K562 (cell line): ENCODE data around the gene SIDT2. TPM values are rescaled to one million over a fixed set of nuclear protein-coding genes. Genes with fewer than 3 reads are reported as not detected.
"Not testable (repeated sequence)": the region's sequence is repeated elsewhere in the genome, so short reads cannot be mapped to it uniquely, and the experiment has no call there.

Experiments
- ATAC-seq: fragments of 200-7000 bp; cut with Tn5 transposase; 3 replicates; pipeline ENCODE4 v1.9.1; 2020; ENCODE audit warnings: moderate library complexity
- BruUV-seq: library from RNA; stranded (reverse); fragments of 400-500 nt; replicated peaks from 2 replicates; lab custom pipeline; 2021; lab: Mats Ljungman, UMichigan
- CTCF ChIA-PET: fragments of 300-600 bp; formaldehyde crosslinking; extraction: SDS; loops from one replicate; lab custom pipeline; 2021; ENCODE audit warnings: low intra/inter-chr PET ratio; lab: Yijun Ruan, JAX
- POLR2A ChIA-PET: fragments of 300-600, 350-650 bp; sonication (Branson Sonifier 250); formaldehyde crosslinking; extraction: SDS; loops from one replicate; lab custom pipeline; 2021; ENCODE audit warnings: antibody characterized with exemption, inconsistent platforms; lab: Yijun Ruan, JAX
- DNase-seq, 4 experiments: peaks; one replicate each; pipeline versions ENCODE4 v3.0.0 to v3.0.0-alpha.2; 2011 to 2018; ENCODE audit warnings: low spot score in 3 of 4, mixed read lengths in 3 of 4; ENCODE audit errors: extremely low read depth in 1 of 4
- FAIRE-seq: peaks from 2 replicates; lab custom pipeline; 2011; peaks lifted over from hg19 to GRCh38; lab: Jason Lieb, UNC
- H2AFZ ChIP-seq: 2 replicates; pipeline ENCODE4 v1.6.0; 2011; ENCODE audit warnings: low read depth, low read length, control low read depth, inconsistent platforms
- H3K27ac ChIP-seq: fragments of 200-600 bp; 3 replicates; pipeline ENCODE4 v1.8.0; 2011; ENCODE audit warnings: low read depth, mild to moderate bottlenecking, control low read depth, inconsistent platforms, low read length, moderate library complexity, mixed read lengths; ENCODE audit errors: extremely low read depth
- H3K27me3 ChIP-seq, 2 experiments: fragments of 300-600 bp in 1 of 2; 2 replicates in 1 of 2; 3 replicates in 1 of 2; pipeline versions ENCODE4 v1.6.0 to v1.8.0; 2011; ENCODE audit warnings: inconsistent platforms in 2 of 2, low read length in 2 of 2, mild to moderate bottlenecking in 1 of 2, mixed read lengths in 1 of 2, moderate library complexity in 1 of 2; ENCODE audit not compliant: control insufficient read depth in 2 of 2, insufficient read depth in 2 of 2
- H3K36me3 ChIP-seq: fragments of 300-600 bp; 3 replicates; pipeline ENCODE4 v1.8.0; 2011; ENCODE audit warnings: mild to moderate bottlenecking, low read length, inconsistent platforms; ENCODE audit not compliant: control insufficient read depth, insufficient read depth
- H3K4me1 ChIP-seq, 2 experiments: fragments of 200-600 bp in 1 of 2; replicated peaks in 1 of 2; 2 replicates in 1 of 2; 3 replicates in 1 of 2; pipeline versions ENCODE4 v1.5.1 to v1.8.0; 2011; ENCODE audit warnings: inconsistent platforms in 2 of 2, low read length in 2 of 2, mild to moderate bottlenecking in 1 of 2, mixed read lengths in 1 of 2, moderate library complexity in 1 of 2; ENCODE audit not compliant: control insufficient read depth in 2 of 2, insufficient read depth in 2 of 2
- H3K4me2 ChIP-seq: 2 replicates; pipeline ENCODE4 v1.6.1; 2011; ENCODE audit warnings: low read length, control low read depth, inconsistent platforms, mixed read lengths; ENCODE audit not compliant: insufficient read depth
- H3K4me3 ChIP-seq: fragments of 200-600 bp; sonication (generic), shearing (Covaris generic); 2 replicates; pipeline ENCODE4 v1.5.1; 2016; ENCODE audit warnings: control low read depth, inconsistent platforms
- H3K79me2 ChIP-seq: fragments of 200-600 bp; 3 replicates; pipeline ENCODE4 v1.8.0; 2011; ENCODE audit warnings: low read length, inconsistent platforms; ENCODE audit not compliant: control insufficient read depth, insufficient read depth
- H3K9ac ChIP-seq, 2 experiments: 2 replicates each; pipeline versions ENCODE4 v1.6.0 to v1.6.1; 2011; ENCODE audit warnings: low read depth in 2 of 2, low read length in 2 of 2, control low read depth in 1 of 2, inconsistent platforms in 1 of 2, mild to moderate bottlenecking in 1 of 2, mixed read lengths in 1 of 2; ENCODE audit not compliant: insufficient read depth in 1 of 2
- H3K9me1 ChIP-seq: one replicate; pipeline ENCODE4 v1.6.0; 2011; ENCODE audit warnings: inconsistent platforms, mild to moderate bottlenecking, low read length, moderate library complexity; ENCODE audit not compliant: control insufficient read depth, insufficient read depth
- H3K9me3 ChIP-seq: replicated peaks from 2 replicates; pipeline ENCODE4 v1.5.1; 2011; ENCODE audit warnings: low read depth, low read length, inconsistent platforms; ENCODE audit not compliant: control insufficient read depth, insufficient read depth
- H4K20me1 ChIP-seq: replicated peaks from 2 replicates; pipeline ENCODE4 v1.6.1; 2011; ENCODE audit warnings: low read length, inconsistent platforms, mixed read lengths; ENCODE audit not compliant: control insufficient read depth, insufficient read depth
- XRCC3 ChIP-seq: fragments of 450-650 bp; IDR thresholded peaks from 2 replicates; pipeline ENCODE4 v1.6.1; 2017; ENCODE audit warnings: mild to moderate bottlenecking, moderate library complexity
- WGBS: fragments of 100-300 bp; shearing (Covaris generic); methylation state at CpG from one replicate; pipeline ENCODE4 v1.1.6; 2016; ENCODE audit warnings: low coverage, mixed read lengths; ENCODE audit not compliant: insufficient coverage; ENCODE audit errors: missing lambda C conversion rate; 5-methylcytosine and 5-hydroxymethylcytosine counted together
- in situ Hi-C: fragments of 300-500 bp; cut with MboI; formaldehyde crosslinking; loops from 4 replicates; pipeline ENCODE4 v1.15.0; 2018; ENCODE audit warnings: inconsistent platforms, mixed read lengths
- intact Hi-C: fragments of 100-400 bp; cut with micrococcal nuclease; formaldehyde crosslinking; loops from 2 replicates; pipeline ENCODE4 v1.14.2; 2022
- polyA plus RNA-seq, 8 experiments: library from polyadenylated mRNA; depleted of rRNA in 4 of 8; stranded (reverse) in 5 of 8; unstranded in 3 of 8; fragments of >200 nt; fragmentation: Nextera tagmentation in 2 of 8; fragmentation: Illumina TruSeq in 1 of 8; extraction: Ambion mirVana in 2 of 8; extraction: Trizol in 1 of 8; gene quantifications; 2 replicates each; pipeline versions ENCODE4 v1.2.1 to v1.2.3, GENCODE V29; 2011 to 2014; ENCODE audit warnings: inconsistent platforms in 1 of 8, missing spikeins in 1 of 8
- total RNA-seq, 7 experiments: library from RNA; depleted of rRNA in 6 of 7; stranded (reverse); fragments of >200 nt in 6 of 7; fragmentation: Illumina TruSeq in 2 of 7; extraction: Trizol in 2 of 7; gene quantifications; 2 replicates each; pipeline versions ENCODE4 v1.2.1 to v1.2.3, GENCODE V29; 2011 to 2021; ENCODE audit warnings: low replicate concordance in 1 of 7
- TF ChIP-seq, protein P1 (sequence below), 3 experiments: IDR thresholded peaks in 2 of 3; conservative IDR thresholded peaks in 1 of 3; 2 replicates each; pipeline ENCODE4 v1.5.1; 2011 to 2012; ENCODE audit warnings: low read length in 3 of 3, mild to moderate bottlenecking in 3 of 3, control low read depth in 2 of 3, improper control_type of control experiment in 1 of 3, inconsistent platforms in 1 of 3, low read depth in 1 of 3, mixed read lengths in 1 of 3, moderate library complexity in 1 of 3; ENCODE audit not compliant: insufficient read depth in 2 of 3

SIDT2 gene
- total and polyA plus RNA-seq, 9 of the 15 experiments (the other 6 are each of a cell fraction or from before 2014, with no cell fraction given), result 2.4 to 20.2 (median 6.5) TPM

DNA sequence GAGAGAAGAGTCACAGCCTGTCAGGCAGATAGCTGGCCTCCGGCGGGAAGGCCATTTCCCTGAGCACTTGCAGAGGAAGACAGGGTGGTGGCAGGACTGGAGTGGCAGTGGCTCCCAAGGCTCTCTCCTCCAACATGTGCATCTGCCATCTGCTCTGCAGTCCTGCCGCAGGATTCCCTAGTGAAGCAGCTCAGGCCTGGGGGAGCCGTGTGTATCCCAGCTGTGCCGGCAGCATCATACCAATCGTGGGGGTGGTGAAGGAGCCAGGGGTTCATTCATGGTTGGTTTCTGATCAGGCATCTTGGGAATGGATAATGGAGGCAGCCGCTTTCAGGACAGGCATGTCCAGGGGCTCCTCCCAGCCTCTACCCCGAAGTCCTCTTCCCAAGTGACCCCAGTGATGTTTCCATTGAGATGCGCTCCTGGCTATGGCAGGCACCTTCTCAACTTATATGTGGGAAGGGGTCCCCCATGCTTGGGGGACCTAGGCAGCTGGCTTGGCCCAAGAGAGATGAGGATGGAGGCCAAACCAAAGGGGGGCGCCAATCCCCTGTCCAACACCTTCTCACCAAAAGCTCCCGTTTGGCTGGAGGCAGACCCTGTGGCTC is 26.8 kb downstream of the SIDT2 start:
- no peaks in the 10 kb centered on the region for H3K9me1 ChIP-seq
- ChIA-PET POLR2A (interaction anchor here (1.1 to 1.2 kb wide), 2 partner anchors 13 to 19 kb away, joined by 3 read pairs; no protein-coding TSS in a partner anchor), CTCF (interaction anchor here (0.9 kb wide), 1 partner anchor 25 kb away, joined by 5 read pairs; no protein-coding TSS in a partner anchor)
- no TSS peak for BruUV-seq
- intact Hi-C loops (no loop called here), in situ Hi-C loops (loop anchor here (5.0 kb wide), 1 partner anchor 68 kb away; no protein-coding TSS in a partner anchor)
- no peak overlapping the region for H3K4me2 ChIP-seq
- WGBS, result 85% methylated on average over 8 of the region's 11 CpGs
- H4K20me1 ChIP-seq, result no peaks in the 10 kb centered on the region
- no peaks in the 10 kb centered on the region for H3K9me3 ChIP-seq
- TF ChIP-seq, protein P1, sequence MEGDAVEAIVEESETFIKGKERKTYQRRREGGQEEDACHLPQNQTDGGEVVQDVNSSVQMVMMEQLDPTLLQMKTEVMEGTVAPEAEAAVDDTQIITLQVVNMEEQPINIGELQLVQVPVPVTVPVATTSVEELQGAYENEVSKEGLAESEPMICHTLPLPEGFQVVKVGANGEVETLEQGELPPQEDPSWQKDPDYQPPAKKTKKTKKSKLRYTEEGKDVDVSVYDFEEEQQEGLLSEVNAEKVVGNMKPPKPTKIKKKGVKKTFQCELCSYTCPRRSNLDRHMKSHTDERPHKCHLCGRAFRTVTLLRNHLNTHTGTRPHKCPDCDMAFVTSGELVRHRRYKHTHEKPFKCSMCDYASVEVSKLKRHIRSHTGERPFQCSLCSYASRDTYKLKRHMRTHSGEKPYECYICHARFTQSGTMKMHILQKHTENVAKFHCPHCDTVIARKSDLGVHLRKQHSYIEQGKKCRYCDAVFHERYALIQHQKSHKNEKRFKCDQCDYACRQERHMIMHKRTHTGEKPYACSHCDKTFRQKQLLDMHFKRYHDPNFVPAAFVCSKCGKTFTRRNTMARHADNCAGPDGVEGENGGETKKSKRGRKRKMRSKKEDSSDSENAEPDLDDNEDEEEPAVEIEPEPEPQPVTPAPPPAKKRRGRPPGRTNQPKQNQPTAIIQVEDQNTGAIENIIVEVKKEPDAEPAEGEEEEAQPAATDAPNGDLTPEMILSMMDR (IDR thresholded peaks at IDR 0.05 in 2 of 3, conservative IDR thresholded peaks at IDR 0.05 in 1 of 3; ENCODE audit: insufficient read depth in 2 of 3, low read depth in 1 of 3, low read length in 3 of 3), result peak in 1 of 3 experiments; percentile 18; a peak in 1 of 6 replicates
- TF ChIP-seq XRCC3, result no peak
- H3K36me3 ChIP-seq, result peaks cover 10% of the 10 kb centered on the region; the same call in 1 of the 3 replicates
- no peak for DNase-seq
- FAIRE-seq, result peak; percentile 86
- H3K4me1 ChIP-seq, result peaks cover 0 to 8% of the 10 kb centered on the region in 2 experiments; a peak in 3 of 5 replicates
- H3K4me3 ChIP-seq, result no peak overlapping the region
- no peaks in the 10 kb centered on the region for H3K79me2 ChIP-seq
- no peak overlapping the region for H2AFZ ChIP-seq
- H3K27ac ChIP-seq, result no peak overlapping the region
- H3K9ac ChIP-seq, result no peak overlapping the region
- H3K27me3 ChIP-seq, result no peaks in the 10 kb centered on the region
- ATAC-seq, result peak; percentile 57

DNA sequence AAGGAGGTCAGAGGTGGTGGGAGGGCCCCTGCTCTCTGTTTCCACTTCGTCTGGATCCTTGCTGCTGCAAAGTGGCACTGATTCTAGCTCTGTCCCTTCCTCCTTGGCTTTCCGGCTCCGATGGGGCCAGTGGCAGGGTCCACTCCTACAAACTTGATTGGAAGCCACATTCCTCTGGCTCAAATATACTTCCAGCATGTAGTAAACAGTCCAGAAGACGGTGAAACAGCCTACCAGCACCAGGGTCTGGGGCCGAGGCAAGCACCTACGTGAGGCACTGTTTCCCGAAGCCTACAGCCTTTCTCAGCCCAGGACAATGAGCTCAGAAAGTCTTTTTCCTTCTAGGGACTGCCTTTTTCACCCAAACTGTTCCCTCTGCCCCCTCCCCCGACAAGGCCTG is 27.6 kb downstream of the SIDT2 start:
- FAIRE-seq, BruUV-seq, ATAC-seq: not testable (repeated sequence)

DNA sequence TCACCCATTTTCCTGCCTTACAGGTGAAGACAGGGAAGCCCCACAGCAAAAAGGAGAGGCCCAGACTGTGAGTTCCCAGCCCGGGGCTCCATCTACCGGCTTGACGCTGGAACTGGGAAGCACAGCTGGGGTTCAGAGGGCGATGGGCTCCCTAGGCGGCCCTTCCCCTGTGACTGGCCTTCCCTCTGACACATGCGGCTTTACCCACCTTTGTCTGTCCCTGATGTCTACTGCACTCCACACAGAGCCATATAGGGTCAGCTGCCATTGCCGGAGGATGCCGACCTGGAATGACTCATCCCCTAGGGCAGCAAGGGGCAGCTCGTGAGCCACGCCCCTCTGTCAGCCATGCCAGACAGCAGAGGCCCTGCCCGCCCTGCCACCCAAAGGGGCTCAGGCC is 28.3 kb downstream of the SIDT2 start:
- in situ Hi-C loops, result loop anchor here (5.0 kb wide), 1 partner anchor 70 kb away; no protein-coding TSS in a partner anchor
- DNase-seq, ATAC-seq, intact Hi-C loops, H3K79me2 ChIP-seq, FAIRE-seq, CTCF ChIA-PET, H3K9me3 ChIP-seq, H3K9ac ChIP-seq, H3K27me3 ChIP-seq, H3K27ac ChIP-seq, H2AFZ ChIP-seq, H3K36me3 ChIP-seq, H3K9me1 ChIP-seq, H3K4me2 ChIP-seq, H3K4me3 ChIP-seq, H3K4me1 ChIP-seq, BruUV-seq, H4K20me1 ChIP-seq: not testable (repeated sequence)
- POLR2A ChIA-PET, result interaction anchor here (1.2 kb wide), 1 partner anchor 18 kb away, joined by 3 read pairs; no protein-coding TSS in a partner anchor
- WGBS, result 72% methylated on average over 3 of the region's 11 CpGs

More for the DNA sequence above, 27.6 kb downstream of the SIDT2 start:
- 93% methylated on average over 4 of the region's 8 CpGs for WGBS
- H3K27ac ChIP-seq, H3K27me3 ChIP-seq, intact Hi-C loops, H4K20me1 ChIP-seq, H3K79me2 ChIP-seq, DNase-seq, CTCF ChIA-PET, H3K4me1 ChIP-seq, H3K9me3 ChIP-seq, H2AFZ ChIP-seq, H3K36me3 ChIP-seq, H3K9ac ChIP-seq, H3K4me2 ChIP-seq, H3K4me3 ChIP-seq, H3K9me1 ChIP-seq: not testable (repeated sequence)
- POLR2A ChIA-PET, result interaction anchor here (1.2 kb wide), 1 partner anchor 18 kb away, joined by 3 read pairs; no protein-coding TSS in a partner anchor
- in situ Hi-C loops, result loop anchor here (5.0 kb wide), 1 partner anchor 69 kb away; no protein-coding TSS in a partner anchor
